Calu3 (cell line): ENCODE measurements around the gene ZDHHC21. TPM values are rescaled to one million over a fixed set of nuclear protein-coding genes. Genes with fewer than 3 reads are reported as not detected.

Experiments used
- BruUV-seq: library from RNA; stranded (reverse); fragments of 400-500 nt; replicated peaks from 2 replicates; lab custom pipeline; 2021; lab: Mats Ljungman, UMichigan
- CTCF ChIA-PET: fragments of 300-600 bp; sonication (Branson Sonifier 250); formaldehyde crosslinking; loops from one replicate; lab custom pipeline; 2022; ENCODE audit warnings: antibody characterized with exemption; lab: Charles Lee
- DNase-seq: peaks from one replicate; pipeline ENCODE4 v3.0.0; 2022
- H3K27ac Mint-ChIP-seq: one replicate; pipeline ENCODE4 v1.8.0; 2022; ENCODE audit warnings: mixed read lengths; ENCODE audit not compliant: unreplicated experiment
- H3K27me3 Mint-ChIP-seq: one replicate; pipeline ENCODE4 v1.8.0; 2022; ENCODE audit warnings: mixed read lengths; ENCODE audit not compliant: unreplicated experiment
- H3K36me3 Mint-ChIP-seq: one replicate; pipeline ENCODE4 v1.8.0; 2022; ENCODE audit warnings: mild to moderate bottlenecking, moderate library complexity, mixed read lengths; ENCODE audit not compliant: insufficient read depth, unreplicated experiment
- H3K4me1 Mint-ChIP-seq: one replicate; pipeline ENCODE4 v1.8.0; 2022; ENCODE audit warnings: mild to moderate bottlenecking, low read depth, mixed read lengths; ENCODE audit not compliant: unreplicated experiment
- H3K4me3 Mint-ChIP-seq: one replicate; pipeline ENCODE4 v1.8.0; 2022; ENCODE audit warnings: mild to moderate bottlenecking, low read depth, moderate library complexity, mixed read lengths; ENCODE audit not compliant: unreplicated experiment
- H3K9me3 Mint-ChIP-seq: one replicate; pipeline ENCODE4 v1.8.0; 2022; ENCODE audit warnings: low read depth, mixed read lengths; ENCODE audit not compliant: unreplicated experiment
- CTCF ChIP-seq: fragments of 200-600 bp; IDR thresholded peaks from one replicate; pipeline ENCODE4 v1.8.0; 2022; ENCODE audit warnings: antibody characterized with exemption; ENCODE audit not compliant: unreplicated experiment
- intact Hi-C: fragments of 100-400 bp; cut with micrococcal nuclease; formaldehyde crosslinking; loops from one replicate; pipeline ENCODE4 v1.10.0; 2022; ENCODE audit not compliant: unreplicated experiment
- total RNA-seq: library from RNA; stranded (reverse); gene quantifications from 2 replicates; pipeline ENCODE4 v1.2.3, GENCODE V29; 2022

ZDHHC21 gene
- total RNA-seq, 1 experiment from 2014 or later, result 10.6 TPM

DNA sequence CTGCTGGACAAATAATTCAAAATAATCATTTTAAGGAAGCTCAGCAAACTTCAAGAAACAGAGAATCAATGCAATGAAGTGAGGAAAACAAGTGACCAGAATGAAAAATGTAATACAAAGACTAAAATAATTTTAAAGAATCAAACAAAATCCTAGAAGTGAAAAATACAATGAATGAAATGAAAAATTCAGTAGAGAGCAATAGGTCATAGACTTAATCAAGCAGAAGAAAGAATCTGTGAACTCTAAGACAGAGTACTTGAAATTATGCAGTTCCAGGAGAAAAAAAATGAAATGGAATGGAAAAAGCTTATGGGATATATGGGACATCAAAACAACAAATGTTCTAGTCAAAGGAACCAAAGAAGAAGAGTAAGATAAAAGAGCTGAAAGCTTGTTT is 11.8 kb upstream of the ZDHHC21 start:
- Mint-ChIP-seq H3K36me3 (no peaks in the 10 kb centered on the region), H3K27ac (no peak overlapping the region), H3K9me3 (peaks cover 6% of the 10 kb centered on the region), H3K4me3 (no peak overlapping the region), H3K27me3 (no peaks in the 10 kb centered on the region), H3K4me1 (no peaks in the 10 kb centered on the region)
- intact Hi-C loops, result no loop called here
- CTCF ChIA-PET, result no interaction called here
- BruUV-seq, result no TSS peak
- DNase-seq, result no peak
- TF ChIP-seq CTCF, result no peak

DNA sequence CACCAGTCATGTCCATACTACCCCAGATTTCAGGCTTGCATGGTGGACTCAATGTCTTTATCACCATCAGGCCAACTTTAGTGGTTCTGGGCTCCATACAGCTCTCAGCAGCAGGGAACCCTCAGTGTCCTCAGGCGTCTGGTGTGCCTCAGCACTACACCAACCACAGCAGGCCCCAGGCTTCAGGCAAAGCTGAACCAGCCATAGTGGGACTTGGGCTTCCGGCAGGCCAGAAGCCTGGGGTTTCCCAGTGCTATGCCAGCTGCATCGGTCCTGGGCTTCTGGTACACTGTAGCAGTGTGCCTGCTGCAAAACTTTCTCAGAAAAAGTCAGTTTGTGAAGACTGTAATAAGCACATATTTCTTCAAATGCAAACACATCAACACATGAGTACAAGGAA is 11.0 kb upstream of the ZDHHC21 start:
- intact Hi-C loops, result no loop called here
- CTCF ChIA-PET, result no interaction called here

GRCh38 chr9:14702200-14702720 is 9.0 kb upstream of the ZDHHC21 start:
- no peak for DNase-seq
- TF ChIP-seq CTCF, result no peak
- H3K36me3 Mint-ChIP-seq, result no peaks in the 10 kb centered on the region
- CTCF ChIA-PET, result no interaction called here
- intact Hi-C loops, result no loop called here
- BruUV-seq, result no TSS peak
- no peak overlapping the region for H3K4me3 Mint-ChIP-seq
- no peak overlapping the region for H3K27ac Mint-ChIP-seq
- H3K4me1 Mint-ChIP-seq, result no peaks in the 10 kb centered on the region
- peaks cover 14% of the 10 kb centered on the region for H3K27me3 Mint-ChIP-seq
- peaks cover 4% of the 10 kb centered on the region for H3K9me3 Mint-ChIP-seq

More for the DNA sequence above, 11.0 kb upstream of the ZDHHC21 start:
- Mint-ChIP-seq H3K9me3 (peaks cover 6% of the 10 kb centered on the region), H3K36me3 (no peaks in the 10 kb centered on the region), H3K4me1 (no peaks in the 10 kb centered on the region), H3K27ac (no peak overlapping the region), H3K27me3 (no peaks in the 10 kb centered on the region), H3K4me3 (no peak overlapping the region)
- BruUV-seq, result no TSS peak
- DNase-seq, result no peak
- TF ChIP-seq CTCF, result no peak

DNA sequence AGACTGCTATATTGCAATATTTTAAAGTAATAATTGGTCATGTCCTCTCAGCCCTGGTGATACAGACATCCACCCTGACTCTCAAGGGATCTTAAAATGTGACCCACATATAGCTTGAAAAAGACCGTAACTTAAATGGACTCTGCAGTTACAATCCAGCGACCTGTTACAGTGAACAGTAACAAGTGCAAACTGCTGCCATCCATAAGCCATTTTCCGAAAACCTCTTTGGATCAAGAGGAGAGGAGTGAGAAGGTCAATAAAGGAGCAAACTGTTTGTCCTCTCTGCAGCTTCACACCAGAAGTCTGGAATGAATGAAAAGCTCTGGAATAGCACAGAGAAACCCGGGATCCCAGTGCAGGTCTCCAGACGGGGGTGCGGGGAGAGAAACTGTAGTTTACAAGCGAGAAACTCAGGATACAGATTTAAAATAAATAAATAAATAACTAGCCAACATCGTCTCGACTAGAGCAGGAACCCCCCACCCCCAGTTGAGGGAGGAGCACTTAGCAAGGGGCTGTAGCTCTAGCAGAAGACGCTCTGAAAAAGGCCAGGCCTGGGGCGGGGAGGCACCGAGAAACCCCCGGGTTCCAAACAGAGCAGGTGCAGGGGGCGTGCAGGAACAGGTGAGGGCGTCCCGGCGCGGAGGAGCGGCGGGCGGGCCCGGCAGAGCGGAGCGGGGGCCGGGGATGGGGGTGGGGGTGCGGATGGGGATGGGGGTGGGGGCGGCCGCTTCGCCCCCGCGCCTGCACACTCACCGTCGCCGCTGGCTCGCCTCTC is 572 bp downstream of the ZDHHC21 start:
- TF ChIP-seq CTCF, result no peak
- Mint-ChIP-seq H3K4me1 (no peaks in the 10 kb centered on the region), H3K27ac (peak overlapping the region; percentile 81), H3K27me3 (peaks cover 9% of the 10 kb centered on the region), H3K36me3 (peaks cover 21% of the 10 kb centered on the region), H3K4me3 (peak overlapping the region; percentile 92), H3K9me3 (no peaks in the 10 kb centered on the region)
- BruUV-seq, result TSS peak; percentile 58
- CTCF ChIA-PET, result interaction anchor here (0.6 to 1.2 kb wide), 2 partner anchors 31 to 86 kb away, joined by 3 read pairs; no protein-coding TSS in a partner anchor
- intact Hi-C loops, result no loop called here
- DNase-seq, result no peak
